Measurements from ENCODE around the gene ARMH1.
A peak's percentile ranks its signal among the peaks of the same experiment; 100 is the strongest.

Gene ARMH1

DNA sequence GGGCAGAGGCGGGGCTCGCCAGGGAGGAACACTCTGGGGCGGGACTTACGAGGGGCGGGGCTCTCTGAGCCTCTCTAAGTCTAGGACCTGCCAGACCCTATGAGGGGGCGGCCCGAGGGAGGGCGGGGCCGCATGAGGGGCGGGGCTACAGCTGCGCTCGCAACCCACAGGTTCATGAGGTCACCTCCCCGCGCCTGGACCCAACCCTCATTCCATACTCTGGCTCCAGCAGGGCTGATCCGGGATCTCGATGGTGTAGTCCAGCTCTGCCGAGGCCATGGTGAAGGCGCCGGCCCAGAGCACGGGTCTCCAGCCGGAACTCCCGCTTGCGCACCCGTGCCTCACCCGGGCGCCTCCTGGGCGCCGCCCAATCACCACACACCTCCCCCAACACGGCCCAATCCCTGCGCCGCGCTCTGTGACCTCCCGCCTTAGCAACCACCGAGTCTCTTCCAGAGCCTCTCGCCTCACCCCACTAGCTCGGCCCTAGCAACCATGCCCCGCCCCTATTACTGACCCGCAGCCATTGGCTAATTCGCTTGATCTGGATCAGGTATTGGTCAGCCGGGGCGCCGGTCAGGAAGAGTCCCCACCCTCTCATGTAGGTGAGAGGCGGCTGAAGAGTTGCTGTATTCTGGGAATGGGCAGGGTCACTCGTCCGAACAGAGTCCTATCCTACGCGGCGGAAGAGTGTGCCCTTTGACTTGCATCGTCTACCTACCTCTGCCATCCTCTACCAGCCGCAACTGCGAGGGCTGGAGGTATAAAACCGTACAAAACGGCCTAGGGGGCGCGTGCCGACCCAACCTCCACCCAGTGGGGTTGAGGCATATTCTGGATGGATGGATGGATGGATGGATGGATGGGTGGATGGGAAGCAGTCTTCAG, at the start of gene ARMH1, which contains the start of gene TMEM53:
TSS of gene ARMH1 (plus strand) at position 602 of the 888 bp plus-strand sequence. CDS start 14,984 bp downstream, outside the sequence.
TSS of gene TMEM53 (minus strand) at position 369 of the 888 bp plus-strand sequence. CDS start at position 279, 90 bp downstream.
- peak; percentile 92 for DNase-seq (ENCODE audit: low read depth)

DNA sequence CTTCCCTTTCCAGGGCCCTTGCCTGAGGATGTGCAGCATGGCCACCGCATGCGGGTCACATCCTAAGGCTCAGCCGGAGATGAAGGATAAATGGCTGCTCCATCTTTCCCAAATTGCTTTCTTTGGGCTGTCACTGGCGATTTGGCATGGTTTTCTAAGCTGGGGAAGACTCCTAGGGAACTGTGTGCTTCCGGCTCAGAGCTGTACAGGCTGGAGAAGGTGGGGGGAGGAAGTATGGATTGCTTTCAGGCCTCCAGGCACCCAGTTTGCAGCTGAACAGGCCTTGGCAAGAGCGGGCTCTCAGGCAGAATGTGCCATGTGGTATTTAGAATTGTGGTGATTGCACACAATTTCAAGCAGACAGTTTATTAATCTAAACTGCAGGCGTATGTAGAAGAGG, 49.2 kb upstream of the ARMH1 start:
- no peak for DNase-seq (ENCODE audit: low read depth)

DNA sequence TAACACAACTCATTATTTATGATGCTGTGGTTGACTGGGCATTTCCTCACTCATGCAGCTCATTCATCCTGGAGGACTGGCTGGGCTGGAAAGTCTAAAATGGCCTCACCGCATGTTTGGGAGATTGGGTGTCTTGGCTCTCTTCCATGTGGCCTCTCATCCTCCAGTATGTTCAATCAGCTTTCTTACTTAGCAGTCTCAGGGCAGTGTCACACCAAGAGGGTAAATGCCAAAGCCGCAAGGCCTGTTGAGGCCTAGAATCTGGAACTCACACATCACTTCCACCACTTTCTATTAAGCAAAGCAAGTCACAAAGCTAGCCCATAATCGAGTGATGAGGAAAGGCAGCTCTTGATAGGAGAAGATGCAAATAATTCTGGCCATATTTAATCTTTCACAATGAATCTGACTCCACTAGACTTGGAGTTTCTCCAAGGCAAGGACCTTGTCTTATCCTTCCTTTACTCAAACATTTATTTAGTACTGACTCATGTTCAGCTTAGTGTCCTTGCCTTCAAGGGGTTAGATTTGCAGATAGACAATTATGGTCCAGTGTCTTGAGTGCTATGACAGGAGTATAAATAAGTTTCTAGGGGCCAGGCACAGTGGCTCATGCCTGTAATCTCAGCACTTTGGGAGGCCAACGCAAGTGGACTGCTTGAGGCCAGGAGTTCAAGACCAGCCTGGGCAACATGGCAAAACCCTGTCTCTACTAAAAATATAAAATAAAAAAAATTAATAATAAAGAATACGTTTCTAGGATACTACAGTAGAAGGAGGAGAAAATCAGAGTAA, 45.4 kb upstream of the ARMH1 start:
- DNase-seq (ENCODE audit: low read depth) = no peak

DNA sequence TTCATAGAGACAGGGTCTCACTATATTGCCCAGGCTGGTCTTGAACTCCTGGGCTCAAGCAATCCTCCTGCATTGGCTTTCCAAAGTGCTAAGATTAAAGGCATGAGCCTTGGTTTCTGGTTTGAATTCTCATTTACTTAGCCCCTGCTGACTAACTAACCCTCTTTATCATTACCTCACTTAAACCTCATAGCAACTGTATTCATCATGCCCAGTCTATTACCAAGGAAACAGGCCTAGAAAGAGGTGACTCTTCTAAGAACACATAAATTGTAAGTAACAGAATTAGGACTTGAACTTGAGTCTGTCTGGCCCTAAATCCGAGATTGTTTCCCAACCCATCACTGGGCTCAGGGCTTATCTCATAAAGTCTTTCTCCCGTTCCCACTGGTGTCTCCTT, 44.4 kb upstream of the ARMH1 start:
- no peak for DNase-seq (ENCODE audit: low read depth)

DNA sequence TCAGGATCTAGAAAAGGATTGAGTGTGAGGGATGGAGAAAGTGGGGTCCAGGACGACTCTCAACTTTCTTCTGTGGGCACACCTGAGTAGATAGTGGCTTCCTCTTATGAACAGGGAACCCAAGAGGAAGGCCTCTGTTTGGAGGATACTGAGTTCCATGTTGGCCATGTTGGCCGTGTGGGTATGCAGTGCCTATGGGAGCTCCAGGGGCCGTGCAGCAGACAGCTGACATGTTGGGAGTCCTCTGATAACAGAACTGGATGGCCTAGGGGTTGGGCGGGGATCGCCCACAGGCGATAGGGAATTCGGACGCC, 43.2 kb upstream of the ARMH1 start:
- no peak for DNase-seq (ENCODE audit: low read depth)

DNA sequence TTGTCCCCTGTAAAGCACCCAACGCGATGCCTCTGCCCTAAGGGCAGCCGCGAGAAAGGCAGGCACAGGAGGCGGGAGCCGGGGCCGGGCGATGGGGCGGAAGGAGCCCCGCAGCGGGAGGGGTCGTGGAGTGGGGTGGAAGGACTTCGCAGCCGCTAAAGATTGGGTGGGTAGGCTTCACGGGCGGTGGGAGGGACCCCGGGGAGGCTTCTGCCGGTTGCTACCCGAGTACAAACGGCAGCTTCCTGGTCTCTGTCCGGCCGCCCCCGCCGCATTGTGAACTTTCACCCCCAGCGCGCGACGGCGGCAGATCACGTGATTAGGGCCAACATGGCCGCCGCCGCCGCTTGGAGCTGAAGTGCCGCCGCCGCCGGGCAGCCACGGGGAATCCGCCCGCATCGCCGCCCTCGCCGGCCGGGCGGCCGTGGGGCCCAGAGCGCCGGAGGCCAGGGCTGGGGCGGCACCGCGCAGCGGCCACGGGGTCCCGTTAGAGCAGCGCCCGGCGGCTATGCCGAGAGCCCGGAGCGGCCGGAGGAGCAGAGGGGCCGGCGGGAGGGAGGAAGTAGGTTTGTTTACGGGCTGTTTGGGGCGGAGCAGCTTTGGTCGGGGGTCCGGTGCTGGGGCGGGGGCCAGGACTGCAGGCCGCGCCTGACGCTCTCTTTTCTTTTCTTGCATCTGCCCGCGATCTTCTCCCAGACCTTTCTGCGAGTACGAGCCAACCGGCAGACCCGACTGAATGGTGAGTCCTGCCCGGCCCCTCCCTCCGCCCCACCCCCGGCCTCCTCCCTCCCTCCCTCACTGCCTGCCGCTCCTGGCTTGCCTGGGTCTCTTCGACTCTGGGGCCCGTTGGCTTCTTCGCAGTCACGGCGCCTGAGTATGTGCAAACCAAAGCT, 42.6 kb upstream of the ARMH1 start:
- DNase-seq (ENCODE audit: low read depth) = peak; percentile 85

DNA sequence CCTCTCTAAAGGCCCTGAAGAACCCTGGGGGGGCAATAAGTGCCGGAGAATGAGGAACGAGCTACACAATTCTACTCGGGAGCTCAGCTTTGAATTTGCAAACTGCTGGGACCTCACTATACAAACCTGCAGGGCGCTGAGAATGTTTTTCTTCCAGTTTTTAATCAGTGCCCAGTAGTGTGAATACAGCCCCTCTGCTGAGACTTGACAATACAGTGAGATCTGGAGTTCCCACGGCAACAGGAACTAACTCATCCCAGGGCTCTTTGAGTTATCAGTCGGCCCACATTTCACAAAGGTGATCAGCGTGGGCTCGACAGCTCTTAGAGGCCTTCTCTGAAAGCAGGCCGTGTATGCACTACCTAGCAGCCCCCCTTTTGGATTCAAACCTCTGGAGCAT, 41.9 kb upstream of the ARMH1 start:
- no peak for DNase-seq (ENCODE audit: low read depth)

DNA sequence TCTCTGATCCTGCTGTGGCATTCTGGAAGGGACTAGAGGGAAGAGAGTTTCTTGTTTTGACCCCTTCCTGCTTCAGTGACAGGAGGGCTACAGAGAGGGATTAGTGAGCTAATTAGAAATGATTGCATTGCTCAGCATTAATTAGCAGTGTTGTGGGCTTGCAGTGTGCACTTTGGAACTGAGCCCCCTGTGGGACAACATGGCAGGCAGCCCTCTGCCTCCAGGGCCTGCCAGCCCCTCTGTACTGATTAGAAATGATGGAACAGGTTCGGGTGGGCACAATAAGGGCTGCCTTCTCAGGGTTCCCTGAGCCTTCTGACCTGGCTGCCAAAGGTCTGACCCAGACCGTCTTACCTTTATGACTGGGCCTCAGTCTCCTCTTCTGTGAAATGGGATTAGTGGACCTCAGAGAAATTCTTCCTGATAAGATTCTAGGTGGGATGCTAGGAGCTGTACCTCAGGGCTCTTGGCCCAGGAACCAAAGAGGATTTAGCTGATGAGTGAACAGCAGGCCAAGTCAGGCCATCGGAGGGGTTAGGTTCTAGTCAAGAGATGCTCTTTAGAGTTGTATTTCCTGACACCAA, 39.8 kb upstream of the ARMH1 start:
- no peak for DNase-seq (ENCODE audit: low read depth)

DNA sequence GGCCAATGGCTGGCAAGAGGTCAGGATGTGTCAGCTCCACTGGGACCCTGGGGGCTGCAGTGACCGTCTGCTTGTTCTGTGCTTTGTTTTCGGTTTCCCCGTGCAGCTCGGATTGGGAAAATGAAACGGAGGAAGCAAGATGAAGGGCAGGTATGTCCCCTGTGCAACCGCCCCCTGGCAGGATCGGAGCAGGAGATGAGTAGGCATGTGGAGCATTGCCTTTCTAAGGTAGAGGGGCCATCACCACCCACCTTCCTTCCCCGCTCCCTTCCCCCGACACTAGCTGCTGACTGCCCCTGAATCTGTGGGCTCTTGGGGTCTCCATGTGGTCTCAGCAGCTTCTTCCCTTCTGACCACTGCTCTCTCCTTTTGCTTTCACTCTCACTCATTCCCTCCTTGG, 39.1 kb upstream of the ARMH1 start:
- no peak for DNase-seq (ENCODE audit: low read depth)

DNA sequence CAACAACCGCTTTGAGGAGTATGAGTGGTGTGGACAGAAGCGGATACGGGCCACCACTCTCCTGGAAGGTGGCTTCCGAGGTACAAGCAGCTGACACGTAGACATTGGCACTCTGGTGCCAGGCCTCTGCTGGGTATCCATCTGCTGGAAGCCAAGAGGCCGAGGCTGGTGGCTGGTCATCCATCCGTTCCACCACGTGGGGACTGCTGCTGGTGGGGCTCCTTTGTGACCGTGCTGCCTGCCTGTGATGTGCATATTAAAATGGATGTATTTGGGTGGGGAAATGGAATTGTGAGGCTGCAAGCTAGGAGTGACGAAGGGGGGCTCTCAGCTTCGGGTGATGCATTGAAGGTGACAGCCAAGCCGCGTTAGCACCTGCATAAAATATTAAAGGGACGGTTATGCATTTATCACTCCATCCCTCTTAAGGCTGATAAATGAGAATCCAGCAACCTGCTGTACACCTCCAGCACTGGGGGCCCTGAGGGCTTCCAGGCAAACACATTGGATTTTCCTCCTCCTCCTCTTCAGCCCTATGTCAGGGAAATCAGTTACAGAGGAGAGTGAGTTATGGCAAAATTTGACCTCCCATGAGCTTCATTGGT, 38.3 kb upstream of the ARMH1 start:
- DNase-seq (ENCODE audit: low read depth) = no peak

DNA sequence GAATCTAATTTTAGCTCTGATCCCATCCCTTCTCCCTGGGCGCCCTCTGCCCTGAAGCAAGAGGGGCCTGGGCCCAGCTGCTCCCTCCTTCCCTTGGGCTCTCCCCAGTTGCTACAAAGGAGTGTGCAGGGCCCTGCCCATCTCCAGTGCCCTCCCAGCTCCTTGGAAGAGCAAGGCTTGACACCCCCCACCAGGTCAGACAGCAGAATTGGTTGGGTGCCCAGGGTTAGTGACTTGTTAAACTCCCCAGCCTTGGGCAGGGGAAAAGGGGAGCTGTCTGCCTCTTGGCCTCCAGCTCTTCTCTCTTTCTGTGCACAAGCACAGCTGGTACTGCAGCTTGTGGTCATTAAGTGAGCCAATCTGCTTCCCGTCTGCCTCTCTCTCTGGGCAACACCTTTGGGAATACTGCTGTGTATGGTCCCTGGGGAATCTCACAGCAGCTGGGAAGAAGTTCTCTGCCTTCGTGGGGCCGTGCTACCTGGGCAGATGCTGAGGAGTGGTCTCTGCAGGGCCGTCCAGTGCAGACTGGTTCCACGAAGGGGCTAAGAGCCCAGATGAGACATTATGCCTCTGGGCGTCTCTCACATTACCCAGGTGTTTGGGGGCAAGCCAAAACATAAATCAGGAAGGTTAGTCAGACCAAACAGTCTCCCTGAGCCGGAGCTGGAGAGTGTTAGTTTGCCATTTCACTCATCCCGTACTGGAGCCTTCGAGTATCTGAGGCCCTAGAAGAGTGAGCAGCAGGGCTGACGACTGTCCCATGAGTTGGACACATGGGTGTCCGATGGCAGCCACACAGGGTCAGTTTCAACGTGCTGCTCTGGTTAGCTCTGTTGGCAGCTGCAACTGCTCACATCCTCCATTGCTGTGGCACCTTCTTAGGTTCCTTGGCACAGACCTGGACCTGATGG, 37.6 kb upstream of the ARMH1 start:
- no peak for DNase-seq (ENCODE audit: low read depth)

DNA sequence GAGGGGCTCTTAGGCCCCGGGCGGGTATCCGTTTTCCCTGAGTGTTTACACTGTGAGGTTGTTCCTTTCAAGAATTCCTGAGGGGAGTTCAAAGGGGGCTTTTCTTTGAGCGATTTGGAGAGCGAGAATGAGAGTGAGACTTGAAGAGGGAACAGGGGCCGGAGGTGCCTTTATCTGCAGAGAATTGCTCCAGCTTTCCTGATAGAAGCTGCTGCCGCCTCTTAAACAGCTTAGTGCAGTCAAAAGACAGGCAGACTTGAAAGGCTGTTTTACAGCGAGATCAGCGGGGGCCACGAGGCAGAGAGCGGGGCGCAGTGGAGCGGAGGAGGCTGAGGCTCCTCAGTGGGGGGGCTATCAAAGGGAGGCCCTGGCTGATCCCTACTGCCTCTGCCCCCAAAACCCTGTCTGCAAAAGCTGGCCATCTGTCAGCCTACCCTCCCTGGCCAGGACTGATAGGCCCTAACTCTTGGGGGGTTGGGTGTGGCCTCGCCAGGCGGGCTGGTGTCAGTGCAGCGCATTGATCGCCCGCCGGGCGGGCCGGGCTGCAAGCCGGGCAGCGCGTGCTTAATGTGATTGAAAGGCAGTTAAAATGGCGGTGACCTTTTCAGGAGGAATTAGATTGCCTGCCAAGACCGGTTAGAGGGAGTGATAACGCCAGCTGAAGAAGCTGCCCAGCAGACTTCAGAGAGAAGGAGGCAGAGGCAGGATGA, 36.7 kb upstream of the ARMH1 start:
- DNase-seq (ENCODE audit: low read depth) = no peak

DNA sequence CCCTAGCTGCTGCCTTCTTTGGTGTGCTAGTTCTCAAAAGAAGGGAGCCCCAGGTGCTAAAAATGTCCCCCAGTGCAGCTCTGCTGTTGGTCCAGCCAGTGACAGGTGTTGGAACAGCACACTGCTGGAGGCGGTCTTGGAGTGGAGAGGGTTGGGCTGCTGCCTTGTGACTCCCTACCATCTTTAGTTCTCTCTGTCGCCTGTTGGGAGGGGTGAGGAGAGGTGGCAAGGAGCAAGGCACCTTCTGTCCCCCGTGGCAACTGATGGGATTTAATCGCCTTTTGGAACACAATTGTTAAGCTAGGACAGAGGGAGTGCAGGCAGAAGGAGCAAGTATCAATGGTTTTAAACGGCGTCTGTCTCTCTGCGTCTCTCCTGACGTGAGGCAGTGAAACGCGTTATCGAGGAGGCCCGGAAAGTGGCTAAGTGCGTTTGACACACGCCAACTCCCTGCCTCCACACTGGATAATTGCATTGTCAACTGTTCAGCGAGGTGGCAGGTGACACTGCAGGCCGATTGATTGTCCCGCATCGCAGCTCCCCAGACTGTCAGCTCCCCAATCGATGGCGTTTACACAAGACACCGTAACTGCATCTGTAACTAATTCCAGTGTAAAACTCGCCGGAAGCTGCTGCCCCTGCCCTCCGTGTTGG, 34.2 kb upstream of the ARMH1 start:
- DNase-seq (ENCODE audit: low read depth) = no peak

DNA sequence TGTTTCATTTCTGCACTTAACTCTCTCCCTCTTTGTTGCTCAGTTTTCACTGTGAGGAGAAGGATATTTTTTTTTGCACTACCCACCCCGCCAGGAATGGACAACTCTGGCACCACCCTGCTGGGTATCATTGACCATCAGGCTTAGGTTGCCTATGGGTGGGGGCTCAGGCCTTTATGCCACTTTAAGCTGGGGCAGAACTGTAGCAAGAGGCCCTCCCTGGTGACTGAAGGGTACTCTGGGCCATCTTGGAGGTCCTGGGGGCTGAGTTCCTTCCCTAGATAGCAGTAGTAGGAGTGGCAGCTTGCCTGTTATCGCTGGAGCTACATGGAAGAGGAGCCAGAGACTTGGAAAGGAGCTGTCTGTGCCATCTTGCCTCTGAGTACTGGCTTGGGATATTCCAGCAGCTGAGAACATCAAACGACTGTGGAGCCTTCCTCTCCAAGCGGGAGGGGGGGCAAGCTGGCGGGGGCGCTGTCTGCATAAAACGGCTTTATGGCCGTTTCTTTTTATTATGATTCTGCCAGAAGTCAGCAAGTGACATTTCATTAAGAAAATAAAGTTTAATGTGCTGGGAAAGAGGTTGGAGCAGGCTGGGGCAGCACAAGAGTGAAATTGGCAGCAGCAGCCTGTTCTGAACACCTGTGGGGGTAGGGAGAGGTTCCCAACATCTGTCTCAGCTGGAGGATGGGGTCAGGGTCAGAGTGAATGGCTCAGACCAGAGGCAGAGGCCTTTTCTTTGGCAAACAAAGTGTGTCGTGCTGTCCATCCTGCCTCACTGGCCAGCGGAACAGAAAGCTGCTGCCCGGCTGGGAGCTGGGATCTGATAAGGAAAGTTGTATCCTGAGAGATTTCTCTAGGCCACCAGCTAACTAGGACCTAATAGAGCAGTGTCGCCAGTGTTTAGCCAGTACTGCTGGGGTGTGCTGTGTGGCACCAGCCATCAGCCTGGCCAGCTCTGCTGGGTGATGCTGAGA, 33.1 kb upstream of the ARMH1 start:
- DNase-seq (ENCODE audit: low read depth) = no peak

DNA sequence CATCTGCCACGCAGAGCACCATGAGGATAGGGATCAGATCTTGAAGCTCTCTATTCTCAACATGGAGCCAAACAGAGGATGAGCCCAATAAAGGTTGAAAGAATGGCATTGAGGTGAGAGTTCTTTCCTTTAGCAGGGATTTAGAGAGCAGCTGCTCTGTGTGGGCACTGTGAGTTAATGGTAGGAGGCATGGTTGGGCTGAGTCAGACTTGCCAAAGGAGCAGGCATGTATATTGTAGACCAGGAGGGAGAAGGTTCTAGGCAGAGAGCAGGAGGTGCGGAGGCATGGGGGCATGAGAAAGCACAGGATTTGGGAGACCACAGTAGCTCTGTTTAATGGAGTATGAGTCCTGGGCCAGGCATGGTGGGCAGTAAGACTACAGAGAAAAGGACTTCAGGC, 32.3 kb upstream of the ARMH1 start:
- DNase-seq (ENCODE audit: low read depth) = no peak

DNA sequence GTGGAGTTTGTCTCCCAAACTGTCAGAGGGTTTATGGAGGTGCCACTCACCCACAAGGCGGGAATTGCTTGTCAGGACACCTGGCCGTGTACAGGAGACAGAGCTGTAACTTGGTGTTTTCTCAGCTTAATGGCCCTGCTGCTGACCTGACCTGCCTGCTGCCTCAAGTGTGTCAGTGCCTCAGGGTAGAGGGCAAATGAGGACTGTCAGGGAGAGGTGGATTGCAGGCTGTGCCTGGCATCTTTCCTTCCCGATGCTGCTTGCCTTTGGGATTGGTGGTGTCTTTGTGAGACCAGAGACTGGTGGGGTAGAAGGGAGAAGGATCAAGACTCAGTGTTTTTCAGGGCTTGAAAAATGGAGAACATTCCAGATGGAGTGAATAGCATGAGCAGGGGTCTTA, 31.6 kb upstream of the ARMH1 start:
- no peak for DNase-seq (ENCODE audit: low read depth)

DNA sequence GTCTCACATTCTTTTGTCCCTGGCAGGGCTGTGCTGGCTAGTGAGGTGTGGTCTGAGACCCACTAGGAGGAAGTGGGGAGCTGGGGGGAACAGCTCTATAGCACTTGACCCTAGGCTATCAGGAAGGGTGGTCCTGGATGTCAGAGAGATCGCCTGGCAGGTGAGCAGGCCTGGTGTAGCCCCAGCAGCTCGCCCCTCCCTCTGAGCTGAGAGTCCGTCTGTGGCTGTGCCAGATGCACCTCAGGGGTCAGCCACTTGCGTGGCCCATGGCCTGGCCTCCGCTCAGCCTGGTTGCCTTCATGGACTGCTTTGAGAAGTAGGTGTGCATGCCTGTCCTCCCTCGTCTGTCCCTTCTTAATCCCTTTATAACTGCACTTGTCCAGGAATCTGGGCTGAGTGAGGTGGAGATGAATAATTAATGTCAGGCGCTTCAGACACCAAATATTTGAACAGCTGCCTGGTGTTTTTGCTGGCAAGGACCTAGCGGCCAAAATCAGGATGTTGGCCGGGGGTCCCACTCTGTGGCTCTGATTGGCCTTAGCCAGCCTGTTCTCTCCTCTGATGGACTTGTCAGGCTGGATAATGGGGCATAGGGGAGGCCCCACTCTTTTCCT, 30.7 kb upstream of the ARMH1 start:
- DNase-seq (ENCODE audit: low read depth) = no peak

DNA sequence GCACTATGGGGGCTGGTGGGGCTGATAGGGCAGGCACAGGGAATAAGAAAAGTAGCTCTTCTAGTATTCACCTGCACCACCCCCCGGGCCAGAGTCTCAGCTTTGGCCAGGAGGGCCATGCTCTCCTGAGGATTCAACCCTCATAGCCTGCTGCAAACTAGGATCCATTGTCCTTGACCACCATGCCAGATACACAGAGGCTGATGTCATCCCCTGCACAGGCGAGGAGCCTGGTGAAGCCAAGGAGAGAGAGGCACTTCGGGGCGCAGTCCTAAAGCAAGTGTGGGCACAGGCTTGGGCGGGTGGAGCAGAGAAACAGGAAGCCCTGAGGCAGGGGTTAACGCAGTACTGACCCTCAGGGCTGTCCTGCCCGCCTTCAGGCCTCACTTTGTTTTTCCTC, 29.7 kb upstream of the ARMH1 start:
- DNase-seq (ENCODE audit: low read depth) = no peak

All from stimulated activated CD8-positive, alpha-beta memory T cell treated with anti-CD3 and anti-CD28 coated beads, Interleukin-12 subunit alpha, Interleukin-12 subunit beta, amount 100 ng/mL, for 4 hours (primary cell).